Spleen (tissue), 11 donors: ENCODE data around the gene FITM1. TPM values are rescaled to one million over a fixed set of nuclear protein-coding genes. Genes with fewer than 3 reads are reported as not detected.
A peak's percentile ranks its signal among the peaks of the same experiment; 100 is the strongest.

Experiments used
- DNase-seq: peaks from one replicate; pipeline ENCODE4 v3.0.0-alpha.2; 2020
- H3K27ac ChIP-seq, 8 donors: fragments of 200-600 bp; sonication (generic) in 7 of 8; 1 replicate in 4 of 8; 2 replicates in 4 of 8; pipeline versions ENCODE4 v1.5.0 to v1.8.0; 2016 to 2021; ENCODE audit warnings: inconsistent platforms in 4 of 8, mild to moderate bottlenecking in 4 of 8, moderate library complexity in 1 of 8
- H3K27me3 ChIP-seq, 7 donors: fragments of 200-600 bp; sonication (generic) in 6 of 7; replicated peaks in 1 of 7; 1 replicate in 4 of 7; 2 replicates in 3 of 7; pipeline versions ENCODE4 v1.5.0 to v1.8.0; 2016 to 2021; ENCODE audit warnings: inconsistent platforms in 3 of 7, mild to moderate bottlenecking in 1 of 7
- H3K36me3 ChIP-seq, 6 donors: fragments of 200-600 bp; sonication (generic) in 5 of 6; 1 replicate in 4 of 6; 2 replicates in 2 of 6; pipeline versions ENCODE4 v1.5.0 to v1.8.0; 2016 to 2021; ENCODE audit warnings: inconsistent platforms in 2 of 6
- H3K4me1 ChIP-seq, 6 donors: fragments of 200-600 bp; sonication (generic) in 5 of 6; 1 replicate in 3 of 6; 2 replicates in 3 of 6; pipeline versions ENCODE4 v1.5.0 to v1.8.0; 2016 to 2021; ENCODE audit warnings: inconsistent platforms in 3 of 6
- H3K4me3 ChIP-seq, 8 donors: fragments of 200-600 bp; sonication (generic) in 7 of 8; 1 replicate in 4 of 8; 2 replicates in 4 of 8; pipeline versions ENCODE4 v1.5.0 to v1.8.0; 2016 to 2021; ENCODE audit warnings: inconsistent platforms in 4 of 8, mild to moderate bottlenecking in 4 of 8, moderate library complexity in 2 of 8
- H3K9me3 ChIP-seq, 8 donors: fragments of 200-600 bp; sonication (generic) in 7 of 8; 1 replicate in 4 of 8; 2 replicates in 4 of 8; pipeline versions ENCODE4 v1.5.0 to v1.8.0; 2016 to 2021; ENCODE audit warnings: inconsistent platforms in 4 of 8
- CTCF ChIP-seq, 11 experiments: fragments of 200-600 bp in 7 of 11; fragments of 450-650 bp in 4 of 11; sonication (generic) in 4 of 11; IDR thresholded peaks in 8 of 11; conservative IDR thresholded peaks in 3 of 11; 1 replicate in 7 of 11; 2 replicates in 4 of 11; pipeline versions ENCODE4 v1.4.0 to v1.8.0; 2016 to 2021; ENCODE audit warnings: antibody characterized with exemption in 11 of 11, inconsistent platforms in 4 of 11, mild to moderate bottlenecking in 1 of 11
- POLR2A ChIP-seq, 3 donors: fragments of 450-650 bp; IDR thresholded peaks; one replicate each; pipeline ENCODE4 v1.5.1; 2017; ENCODE audit warnings: antibody characterized with exemption in 3 of 3, mild to moderate bottlenecking in 1 of 3
- POLR2AphosphoS5 ChIP-seq, 3 donors: sonication (generic); formaldehyde crosslinking; IDR thresholded peaks; one replicate each; pipeline ENCODE4 v1.5.1; 2017; ENCODE audit warnings: antibody characterized with exemption in 3 of 3
- WGBS, 5 donors: extraction: QIAGEN DNeasy Blood & Tissue Kit in 3 of 5; methylation state at CpG; one replicate each; pipeline versions ENCODE4 v1.1.5 to v1.1.7; 2013 to 2018; 5-methylcytosine and 5-hydroxymethylcytosine counted together
- intact Hi-C: fragments of 100-400 bp; cut with DNase I; formaldehyde crosslinking; loops from one replicate; pipeline ENCODE4 v1.15.0; 2023; ENCODE audit warnings: low total_unique reads
- polyA plus RNA-seq, 3 donors: library from polyadenylated mRNA; stranded (reverse); fragments of 200-250 nt; gene quantifications; one replicate each; pipeline ENCODE4 v1.2.1, GENCODE V29; 2013
- total RNA-seq, 7 donors: library from RNA; depleted of rRNA in 3 of 7; stranded (reverse); fragments of >200 nt in 3 of 7; fragmentation: NEBNext Ultra II Directional in 4 of 7; extraction: Animal tissue kit (Norgen Biotek cat#: 25700) in 4 of 7; gene quantifications; one replicate each; pipeline versions ENCODE4 v1.1.0 to v1.2.1, GENCODE V29; 2016 to 2021
- donor health status: healthy with polysubstance abuse.
- donor health status: DM: no; HTN: no; CAD: no; lungs with moderate emphysema.
- donor health status: DM: no; HTN: no; CAD: no.
- donor health status: Bipolar disorder and iron deficiency.
- donor health status: healthy.
- donor health status: DM: no; HTN: no; CAD: no.
- donor health status: DM: yes; HTN: yes; CAD: no.

Gene FITM1
- total and polyA plus RNA-seq, 10 donors: 3.7 to 12.9 (median 8.7) TPM

GRCh38 chr14:24092110-24092504 is 38.4 kb upstream of the FITM1 start:
- Histone ChIP-seq H3K27ac (peak overlapping the region in 2 of 8 donors; percentile 99 to 100), H3K36me3 (peaks cover 0 to 7% (median 0%) of the 10 kb centered on the region in 6 donors), H3K9me3 (no peaks in the 10 kb centered on the region), H3K27me3 (no peaks in the 10 kb centered on the region), H3K4me1 (peaks cover 10 to 52% (median 34%) of the 10 kb centered on the region in 6 donors), H3K4me3 (no peak overlapping the region)
- TF ChIP-seq CTCF (IDR thresholded peaks at IDR 0.05 in 8 of 11, conservative IDR thresholded peaks at IDR 0.05 in 3 of 11): no peak
- no peak for TF ChIP-seq POLR2AphosphoS5 (IDR thresholded peaks at IDR 0.05)
- TF ChIP-seq POLR2A (IDR thresholded peaks at IDR 0.05): no peak
- peak; percentile 16 for DNase-seq
- intact Hi-C loops: loop anchor here (5.0 kb wide), 1 partner anchor 80 kb away; no protein-coding TSS in a partner anchor

- no peak overlapping the region for H3K4me3 ChIP-seq
- no peaks in the 10 kb centered on the region for H3K9me3 ChIP-seq
- intact Hi-C loops: loop anchor here (5.0 kb wide), 1 partner anchor 80 kb away; no protein-coding TSS in a partner anchor
- H3K27me3 ChIP-seq: no peaks in the 10 kb centered on the region
- TF ChIP-seq POLR2AphosphoS5 (IDR thresholded peaks at IDR 0.05) (no peak), POLR2A (IDR thresholded peaks at IDR 0.05) (no peak), CTCF (IDR thresholded peaks at IDR 0.05 in 8 of 11, conservative IDR thresholded peaks at IDR 0.05 in 3 of 11) (no peak)
- peak overlapping the region in 4 of 8 donors; percentile 97 to 100 (median 99) for H3K27ac ChIP-seq
- WGBS, 5 donors: 83 to 91% (median 85%) methylated on average over 4 of the region's 4 CpGs
- peaks cover 0 to 12% (median under 1%) of the 10 kb centered on the region in 6 donors for H3K36me3 ChIP-seq
- peaks cover 10 to 52% (median 34%) of the 10 kb centered on the region in 6 donors for H3K4me1 ChIP-seq
- DNase-seq: peak; percentile 35
Measured at GRCh38 chr14:24092505-24093206, 37.8 kb upstream of the FITM1 start.

- intact Hi-C loops: loop anchor here (5.0 kb wide), 1 partner anchor 81 kb away; no protein-coding TSS in a partner anchor
- peak; percentile 72 for DNase-seq
- TF ChIP-seq POLR2A (IDR thresholded peaks at IDR 0.05): no peak
- peaks cover 10 to 52% (median 34%) of the 10 kb centered on the region in 6 donors for H3K4me1 ChIP-seq
- peak overlapping the region; percentile 96 to 100 (median 99) for H3K27ac ChIP-seq
- no peaks in the 10 kb centered on the region for H3K9me3 ChIP-seq
- no peaks in the 10 kb centered on the region for H3K27me3 ChIP-seq
- 76 to 85% (median 82%) methylated on average over 19 of the region's 19 CpGs for WGBS, 5 donors
- peaks cover 0 to 19% (median 8%) of the 10 kb centered on the region in 6 donors for H3K36me3 ChIP-seq
- peak overlapping the region in 7 of 8 donors; percentile 63 to 90 (median 73) for H3K4me3 ChIP-seq
Measured at GRCh38 chr14:24093207-24093900, 37.1 kb upstream of the FITM1 start.

- Histone ChIP-seq H3K27me3 (no peaks in the 10 kb centered on the region), H3K4me1 (peaks cover 10 to 52% (median 34%) of the 10 kb centered on the region in 6 donors), H3K4me3 (peak within 1 kb of the TSS; percentile 63 to 91 (median 77)), H3K27ac (peak within 1 kb of the TSS; percentile 96 to 100 (median 99)), H3K36me3 (peaks cover 0 to 27% (median 16%) of the 10 kb centered on the region in 6 donors), H3K9me3 (no peaks in the 10 kb centered on the region)
- TF ChIP-seq POLR2AphosphoS5 (IDR thresholded peaks at IDR 0.05) (peak; percentile 89 to 90 (median 89)), POLR2A (IDR thresholded peaks at IDR 0.05) (peak in 1 of 3 donors; percentile 15), CTCF (IDR thresholded peaks at IDR 0.05 in 8 of 11, conservative IDR thresholded peaks at IDR 0.05 in 3 of 11) (peak in 6 of 11 experiments; percentile 1 to 46 (median 18))
- 0 to 1% (median 0%) methylated on average over 55 to 68 of the region's 68 CpGs for WGBS, 5 donors
- intact Hi-C loops: loop anchor here (5.0 kb wide), 1 partner anchor 82 kb away; no protein-coding TSS in a partner anchor
- DNase-seq: peak; percentile 96
Measured at GRCh38 chr14:24093901-24094840, 36.3 kb upstream of the FITM1 start, which contains the start of gene PCK2. TSS of gene PCK2 (plus strand) at chr14:24094311. CDS start at chr14:24094406, 95 bp downstream.
